ENCODE results near the gene PLEKHH2.

The PLEKHH2 gene

GRCh38 chr2:43812947-43813346, 175.9 kb downstream of the PLEKHH2 start:
- Histone ChIP-seq H3K4me3 (replicated peaks; ENCODE audit: insufficient read depth, low read length) (no peak overlapping the region), H3K27ac (replicated peaks) (no peak overlapping the region), H3K27me3 (ENCODE audit: insufficient read depth, poor library complexity, severe bottlenecking) (no peaks in the 10 kb centered on the region)
- TF ChIP-seq POLR2AphosphoS5 (IDR thresholded peaks at IDR 0.05; ENCODE audit: low read depth) (no peak), GABPA (IDR thresholded peaks at IDR 0.05; ENCODE audit: low read depth) (no peak), SPI1 (IDR thresholded peaks at IDR 0.05; ENCODE audit: borderline replicate concordance, low read depth) (no peak), REST (IDR thresholded peaks at IDR 0.05; ENCODE audit: insufficient replicate concordance, low read depth) (no peak)
- no peak for DNase-seq (ENCODE audit: low read depth in 1 of 2, low spot score in 1 of 2)

- DNase-seq (ENCODE audit: low read depth in 1 of 2, low spot score in 1 of 2): no peak
- Histone ChIP-seq H3K27me3 (ENCODE audit: insufficient read depth, poor library complexity, severe bottlenecking) (no peaks in the 10 kb centered on the region), H3K27ac (replicated peaks) (no peak overlapping the region), H3K4me3 (replicated peaks; ENCODE audit: insufficient read depth, low read length) (no peak overlapping the region)
- TF ChIP-seq CTCF (IDR thresholded peaks at IDR 0.05; ENCODE audit: insufficient read depth, low read length) (no peak), GABPA (IDR thresholded peaks at IDR 0.05; ENCODE audit: low read depth) (no peak), SPI1 (IDR thresholded peaks at IDR 0.05; ENCODE audit: borderline replicate concordance, low read depth) (no peak), POLR2AphosphoS5 (IDR thresholded peaks at IDR 0.05; ENCODE audit: low read depth) (no peak), REST (IDR thresholded peaks at IDR 0.05; ENCODE audit: insufficient replicate concordance, low read depth) (no peak)
Observed at GRCh38 chr2:43814711-43815110, 177.7 kb downstream of the PLEKHH2 start.

Measured in HL-60 (cell line).